Measurements from ENCODE around the gene MATCAP1.

Gene MATCAP1

GRCh38 chr16:67163164-67163998, 20.4 kb downstream of the MATCAP1 start:
- Mint-ChIP-seq H3K9me3 (no peaks in the 10 kb centered on the region), H3K27me3 (peaks cover 43% of the 10 kb centered on the region), H3K36me3 (ENCODE audit: insufficient read depth) (peaks cover 21% of the 10 kb centered on the region), H3K27ac (ENCODE audit: low read depth) (no peak overlapping the region), H3K4me3 (peak overlapping the region; percentile 57), H3K4me1 (peaks cover 13% of the 10 kb centered on the region)
- DNase-seq (ENCODE audit: low spot score in 2 of 2) (no peak), ATAC-seq (replicated peaks; ENCODE audit: extremely low read depth, poor library complexity, severe bottlenecking) (no peak)

DNA sequence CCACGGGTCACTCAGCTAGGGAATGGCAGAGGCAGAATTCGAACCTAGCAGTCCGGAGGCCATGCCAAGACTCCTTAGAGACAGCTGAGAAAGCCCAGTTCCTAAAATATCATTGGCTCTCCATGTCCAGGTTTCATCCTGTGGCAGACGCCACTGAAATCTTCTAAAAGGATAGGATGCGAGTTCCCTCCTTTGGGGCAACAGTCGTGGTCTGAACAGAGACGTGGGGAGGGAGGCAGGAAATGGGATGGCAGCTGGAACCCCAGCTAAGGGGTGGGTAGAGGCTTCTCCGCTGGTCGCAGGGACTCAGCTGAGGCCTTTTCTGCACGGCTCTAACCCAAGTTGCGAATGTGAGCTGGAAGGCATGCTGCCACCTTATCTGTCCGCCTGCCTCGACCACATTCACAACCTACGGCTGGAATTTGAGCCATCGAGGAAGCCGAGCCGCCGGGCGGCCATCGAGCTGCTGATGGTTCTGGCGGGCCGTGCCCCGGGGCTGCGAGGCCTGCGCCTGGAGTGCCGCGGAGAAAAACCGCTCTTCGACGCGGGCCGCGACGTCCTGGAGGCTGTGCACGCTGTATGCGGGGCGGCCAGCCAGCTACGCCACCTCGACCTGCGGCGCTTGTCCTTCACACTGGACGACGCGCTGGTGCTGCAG, 21.1 kb downstream of the MATCAP1 start:
- Mint-ChIP-seq H3K9me3 (no peaks in the 10 kb centered on the region), H3K36me3 (ENCODE audit: insufficient read depth) (peaks cover 26% of the 10 kb centered on the region), H3K27ac (ENCODE audit: low read depth) (no peak overlapping the region), H3K4me1 (peaks cover 21% of the 10 kb centered on the region), H3K27me3 (peaks cover 36% of the 10 kb centered on the region), H3K4me3 (peak overlapping the region; percentile 27)
- DNase-seq (ENCODE audit: low spot score in 2 of 2) (no peak), ATAC-seq (replicated peaks; ENCODE audit: extremely low read depth, poor library complexity, severe bottlenecking) (no peak)

GRCh38 chr16:67161595-67162058, 22.1 kb downstream of the MATCAP1 start:
- Mint-ChIP-seq H3K27me3 (peaks cover 26% of the 10 kb centered on the region), H3K4me1 (peaks cover 31% of the 10 kb centered on the region), H3K4me3 (peak overlapping the region; percentile 52), H3K36me3 (ENCODE audit: insufficient read depth) (peaks cover 26% of the 10 kb centered on the region), H3K27ac (ENCODE audit: low read depth) (no peak overlapping the region), H3K9me3 (no peaks in the 10 kb centered on the region)
- DNase-seq (ENCODE audit: low spot score in 2 of 2) (no peak), ATAC-seq (replicated peaks; ENCODE audit: extremely low read depth, poor library complexity, severe bottlenecking) (no peak)

DNA sequence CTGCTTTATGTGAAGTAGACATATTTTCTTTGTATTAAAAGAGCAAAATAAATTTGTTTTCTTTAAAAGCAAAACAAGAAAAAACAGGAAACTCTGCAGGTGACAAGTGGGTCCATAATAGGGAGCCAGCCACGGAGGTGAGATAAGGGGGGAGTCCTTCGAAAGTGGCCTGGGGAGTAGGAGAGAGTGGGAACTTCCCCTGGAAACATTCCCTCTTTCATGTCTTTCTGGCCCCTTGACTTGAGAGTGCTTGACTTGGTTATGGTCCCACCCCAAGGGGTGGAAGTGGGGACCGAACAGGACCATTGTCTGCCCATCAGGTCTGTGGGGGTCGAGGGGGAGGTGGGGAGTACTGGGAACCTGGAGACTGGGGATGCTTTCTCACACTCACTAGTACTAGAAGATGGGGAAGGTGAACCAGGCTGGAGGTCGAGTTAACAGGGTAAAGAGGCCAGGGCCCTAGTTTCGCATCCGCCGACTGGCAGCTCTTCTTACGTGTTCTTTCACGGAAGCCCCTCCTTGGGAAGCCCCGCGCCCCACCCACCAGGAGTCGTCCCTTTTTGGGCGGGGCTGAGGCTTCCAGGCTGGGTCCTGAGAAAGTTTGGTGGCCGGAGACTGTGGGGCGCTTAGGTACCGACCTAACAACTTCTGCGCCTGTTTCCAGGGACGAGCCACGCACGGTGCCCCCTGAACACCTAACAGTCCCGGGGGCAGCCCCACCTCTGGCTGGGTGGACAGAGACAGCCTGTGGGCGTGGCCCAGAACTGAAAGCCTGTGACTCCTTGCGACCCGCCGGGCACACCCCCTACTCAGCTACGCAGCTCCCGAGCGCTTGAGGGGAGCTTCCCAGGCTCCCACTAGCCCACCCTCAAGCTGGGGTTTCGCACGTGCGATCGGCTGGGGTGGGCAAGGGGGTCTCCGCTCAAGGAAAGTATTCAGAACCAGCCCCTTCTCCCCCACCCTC, 24.8 kb downstream of the MATCAP1 start:
- Mint-ChIP-seq H3K4me1 (peaks cover 43% of the 10 kb centered on the region), H3K9me3 (no peaks in the 10 kb centered on the region), H3K36me3 (ENCODE audit: insufficient read depth) (peaks cover 24% of the 10 kb centered on the region), H3K4me3 (peak overlapping the region; percentile 83), H3K27me3 (peaks cover 9% of the 10 kb centered on the region), H3K27ac (ENCODE audit: low read depth) (peak overlapping the region; percentile 97)
- DNase-seq (ENCODE audit: low spot score in 2 of 2) (peak; percentile 56 to 73), ATAC-seq (replicated peaks; ENCODE audit: extremely low read depth, poor library complexity, severe bottlenecking) (peak; percentile 44)

DNA sequence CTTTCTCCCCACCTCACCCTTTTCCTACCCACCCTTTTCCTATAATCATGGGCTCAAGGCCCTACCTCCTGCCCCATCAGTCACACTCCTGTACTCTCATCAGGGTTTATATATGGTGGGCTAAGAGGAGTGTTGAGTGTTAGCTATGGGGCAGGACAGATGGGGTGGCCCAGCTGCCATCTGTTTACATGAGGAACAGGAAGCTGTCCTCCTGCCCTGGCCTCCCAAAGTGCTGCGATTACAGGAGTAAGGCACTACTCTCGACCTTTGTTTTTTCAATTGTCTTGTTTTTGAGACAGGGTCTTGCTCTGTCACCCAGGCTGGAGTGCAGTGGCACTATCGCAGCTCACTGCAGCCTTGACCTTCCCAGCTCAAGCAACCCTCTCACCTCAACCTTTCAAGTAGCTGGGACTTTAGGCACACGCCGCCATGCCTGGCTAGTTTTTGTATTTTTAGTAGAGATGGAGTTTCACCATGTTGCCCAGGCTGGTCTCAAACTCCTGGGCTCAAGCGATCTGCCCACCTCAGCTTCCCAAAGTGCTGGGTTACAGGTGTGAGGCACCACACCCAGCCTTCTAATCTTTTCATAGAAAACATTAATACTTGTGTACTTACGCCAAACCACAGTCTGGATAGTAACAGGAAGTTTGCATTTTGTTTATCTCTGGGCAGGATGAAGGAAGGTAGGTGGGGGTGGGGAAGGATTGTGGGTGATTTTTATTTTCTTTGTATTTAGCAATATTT, 25.7 kb downstream of the MATCAP1 start:
- Mint-ChIP-seq H3K27me3 (peaks cover 9% of the 10 kb centered on the region), H3K4me3 (peak overlapping the region; percentile 83), H3K9me3 (no peaks in the 10 kb centered on the region), H3K36me3 (ENCODE audit: insufficient read depth) (peaks cover 24% of the 10 kb centered on the region), H3K27ac (ENCODE audit: low read depth) (peak overlapping the region; percentile 97), H3K4me1 (peaks cover 52% of the 10 kb centered on the region)
- ATAC-seq (replicated peaks; ENCODE audit: extremely low read depth, poor library complexity, severe bottlenecking) (peak; percentile 17), DNase-seq (ENCODE audit: low spot score in 2 of 2) (no peak)

DNA sequence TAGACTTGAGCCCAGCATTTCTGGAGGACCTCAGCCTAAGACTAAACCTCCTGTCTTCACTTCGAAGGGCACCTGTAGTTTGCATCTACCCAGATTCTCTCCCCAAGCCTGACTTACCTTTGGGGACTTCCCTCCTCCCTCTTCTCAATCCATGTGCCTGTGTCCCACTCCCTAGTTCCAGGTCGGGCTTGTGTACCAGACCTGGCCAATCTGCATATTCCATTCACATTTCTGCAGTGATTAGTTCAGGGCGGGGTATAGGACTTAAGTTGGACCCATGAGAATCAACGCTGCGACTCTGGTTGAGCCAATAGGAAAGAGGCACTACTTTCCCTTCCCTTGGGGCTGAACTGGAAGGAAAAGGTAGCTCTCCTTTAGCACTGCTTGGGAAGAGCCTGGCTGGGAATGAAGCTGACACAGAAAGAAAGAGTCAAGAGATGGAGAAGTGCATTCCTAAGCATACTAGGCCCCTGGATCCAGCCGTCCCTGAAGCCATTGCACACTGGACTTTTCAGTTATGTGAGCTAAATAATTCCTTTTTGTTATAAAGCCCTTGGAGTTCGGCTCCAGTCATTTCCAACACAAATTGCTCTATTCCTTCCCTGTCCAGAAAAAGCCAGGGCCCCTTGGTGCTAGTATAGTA, 26.5 kb downstream of the MATCAP1 start:
- Mint-ChIP-seq H3K27ac (ENCODE audit: low read depth) (peak overlapping the region; percentile 97), H3K9me3 (no peaks in the 10 kb centered on the region), H3K27me3 (peaks cover 3% of the 10 kb centered on the region), H3K4me3 (peak overlapping the region; percentile 83), H3K36me3 (ENCODE audit: insufficient read depth) (peaks cover 24% of the 10 kb centered on the region), H3K4me1 (peaks cover 57% of the 10 kb centered on the region)
- DNase-seq (ENCODE audit: low spot score in 2 of 2) (no peak), ATAC-seq (replicated peaks; ENCODE audit: extremely low read depth, poor library complexity, severe bottlenecking) (no peak)

DNA sequence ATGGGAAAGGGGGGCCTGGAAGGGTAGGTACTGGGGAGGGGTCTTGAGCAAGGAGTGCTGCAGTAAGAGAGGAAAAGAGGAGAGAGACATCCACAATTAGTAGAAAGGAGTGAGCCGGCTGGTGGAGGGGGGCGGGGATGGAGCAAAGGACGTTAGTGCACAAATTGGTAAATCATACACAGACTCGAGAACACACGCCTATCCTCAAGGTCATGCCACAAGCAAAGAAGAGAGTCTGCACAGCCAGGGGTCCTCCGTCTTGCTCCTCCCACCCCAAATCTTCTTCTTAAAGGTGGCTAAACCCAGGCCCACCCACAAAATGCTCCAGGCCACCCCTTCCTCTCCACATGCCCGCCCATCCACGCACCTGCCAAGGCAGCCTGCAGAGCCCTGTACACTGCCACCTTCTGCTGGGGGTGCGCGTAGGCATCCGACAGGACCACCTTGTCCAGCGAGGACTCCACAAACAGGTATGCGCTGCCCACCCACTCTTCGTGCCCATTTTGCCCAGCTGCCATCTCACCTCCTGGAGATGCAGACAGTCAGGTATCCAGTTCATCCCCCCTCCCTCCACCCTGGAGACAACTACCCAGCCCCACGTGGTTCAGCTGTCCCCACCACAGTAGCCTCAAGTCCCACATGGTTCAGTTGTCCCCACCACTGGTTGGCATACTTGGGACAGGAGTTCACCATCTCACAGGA, 27.5 kb downstream of the MATCAP1 start:
- Mint-ChIP-seq H3K27me3 (no peaks in the 10 kb centered on the region), H3K36me3 (ENCODE audit: insufficient read depth) (peaks cover 25% of the 10 kb centered on the region), H3K27ac (ENCODE audit: low read depth) (peak overlapping the region; percentile 90), H3K9me3 (no peaks in the 10 kb centered on the region), H3K4me3 (peak overlapping the region; percentile 83), H3K4me1 (peaks cover 64% of the 10 kb centered on the region)
- DNase-seq (ENCODE audit: low spot score in 2 of 2) (no peak), ATAC-seq (replicated peaks; ENCODE audit: extremely low read depth, poor library complexity, severe bottlenecking) (no peak)

- Mint-ChIP-seq H3K36me3 (ENCODE audit: insufficient read depth) (peaks cover 20% of the 10 kb centered on the region), H3K9me3 (no peaks in the 10 kb centered on the region), H3K27me3 (no peaks in the 10 kb centered on the region), H3K4me1 (peaks cover 61% of the 10 kb centered on the region), H3K27ac (ENCODE audit: low read depth) (peak overlapping the region; percentile 90), H3K4me3 (peak overlapping the region; percentile 83)
- DNase-seq (ENCODE audit: low spot score in 2 of 2) (peak; percentile 61 to 74), ATAC-seq (replicated peaks; ENCODE audit: extremely low read depth, poor library complexity, severe bottlenecking) (peak; percentile 24)
Measured at GRCh38 chr16:67155295-67156142, 28.2 kb downstream of the MATCAP1 start.

- Mint-ChIP-seq H3K36me3 (ENCODE audit: insufficient read depth) (peaks cover 15% of the 10 kb centered on the region), H3K27ac (ENCODE audit: low read depth) (peak overlapping the region; percentile 90), H3K9me3 (no peaks in the 10 kb centered on the region), H3K4me1 (peaks cover 61% of the 10 kb centered on the region), H3K27me3 (no peaks in the 10 kb centered on the region), H3K4me3 (peak overlapping the region; percentile 71)
- ATAC-seq (replicated peaks; ENCODE audit: extremely low read depth, poor library complexity, severe bottlenecking), result no peak
- DNase-seq (ENCODE audit: low spot score in 2 of 2), result no peak
Measured at GRCh38 chr16:67154578-67155294, 29.0 kb downstream of the MATCAP1 start.

Data from central memory CD8-positive, alpha-beta T cell (primary cell).